Panc1 (cell line): Measurements from ENCODE around the gene TJP3. TPM values are rescaled to one million over a fixed set of nuclear protein-coding genes. Genes with fewer than 3 reads are reported as not detected.

Experiments used
- ATAC-seq: fragments of 200-7000 bp; cut with Tn5 transposase; 2 replicates; pipeline ENCODE4 v1.9.1; 2020; ENCODE audit warnings: mild to moderate bottlenecking, moderate library complexity
- BruUV-seq: library from RNA; stranded (reverse); fragments of 400-500 nt; replicated peaks from 2 replicates; lab custom pipeline; 2021; lab: Mats Ljungman, UMichigan
- CTCF ChIA-PET: fragments of 300-600 bp; sonication (Branson Sonifier 250); formaldehyde crosslinking; loops from one replicate; lab custom pipeline; 2022; ENCODE audit warnings: antibody characterized with exemption; lab: Charles Lee
- POLR2A ChIA-PET: fragments of 300-600 bp; sonication (Branson Sonifier 250); formaldehyde crosslinking; loops from one replicate; lab custom pipeline; 2022; ENCODE audit warnings: antibody characterized with exemption; lab: Charles Lee
- DNase-seq: peaks from one replicate; pipeline ENCODE4 v3.0.0-alpha.2; 2010; ENCODE audit warnings: low read depth, low spot score
- H3K27ac ChIP-seq: 2 replicates; pipeline ENCODE4 v1.5.1; 2011; ENCODE audit warnings: mild to moderate bottlenecking, low read length, inconsistent platforms
- H3K27me3 ChIP-seq: fragments of 200-500 bp; sonication (Bioruptor generic); 2 replicates; pipeline ENCODE4 v1.6.0; 2014; ENCODE audit warnings: low read length, inconsistent platforms; ENCODE audit not compliant: control insufficient read depth, insufficient read depth
- H3K36me3 ChIP-seq: fragments of 200-500 bp; sonication (Bioruptor generic); 2 replicates; pipeline ENCODE4 v1.5.1; 2014; ENCODE audit warnings: inconsistent platforms, mild to moderate bottlenecking, low read length, moderate library complexity; ENCODE audit not compliant: control insufficient read depth, insufficient read depth
- H3K4me1 ChIP-seq: 2 replicates; pipeline ENCODE4 v1.5.1; 2011; ENCODE audit warnings: inconsistent platforms, mild to moderate bottlenecking, low read length, moderate library complexity; ENCODE audit not compliant: control insufficient read depth, insufficient read depth
- H3K4me3 ChIP-seq, 2 experiments: 2 replicates each; pipeline ENCODE4 v1.5.1; 2011 to 2012; ENCODE audit warnings: low read depth in 2 of 2, low read length in 2 of 2, mild to moderate bottlenecking in 2 of 2, inconsistent platforms in 1 of 2, moderate library complexity in 1 of 2
- H3K9me3 ChIP-seq: fragments of 200-500 bp; sonication (Bioruptor generic); 2 replicates; pipeline ENCODE4 v1.5.1; 2014; ENCODE audit warnings: low read depth, mild to moderate bottlenecking, inconsistent platforms, low read length, moderate library complexity; ENCODE audit not compliant: control insufficient read depth, insufficient read depth
- CTCF ChIP-seq: fragments of 450-650 bp; IDR thresholded peaks from 2 replicates; pipeline ENCODE4 v1.5.1; 2017; ENCODE audit warnings: mild to moderate bottlenecking
- POLR2AphosphoS5 ChIP-seq: IDR thresholded peaks from 2 replicates; pipeline ENCODE4 v1.6.1; 2012; ENCODE audit warnings: mild to moderate bottlenecking, low read depth, low read length, moderate library complexity
- SIN3A ChIP-seq: IDR thresholded peaks from 2 replicates; pipeline ENCODE4 v1.6.1; 2012; ENCODE audit warnings: low read depth, mild to moderate bottlenecking, low read length, moderate library complexity, borderline replicate concordance; ENCODE audit not compliant: insufficient read depth
- TCF7L2 ChIP-seq: IDR thresholded peaks from 2 replicates; pipeline ENCODE4 v1.6.1; 2011; ENCODE audit warnings: mild to moderate bottlenecking, low read depth, low read length, inconsistent platforms
- in situ Hi-C: cut with HindIII; loops from 2 replicates; pipeline ENCODE4 v1.10.0; 2016; ENCODE audit warnings: low sequenced_read_pairs, low pct_unique_long_range_greater_than_20kb
- intact Hi-C: fragments of 100-400 bp; cut with micrococcal nuclease; formaldehyde crosslinking; loops from one replicate; pipeline ENCODE4 v1.10.0; 2022; ENCODE audit not compliant: unreplicated experiment
- total RNA-seq: library from RNA; stranded (reverse); gene quantifications from one replicate; pipeline ENCODE4 v1.2.1, GENCODE V29; 2021; ENCODE audit not compliant: unreplicated experiment
- TF ChIP-seq, protein P1 (sequence below), 2 experiments: IDR thresholded peaks; 2 replicates each; pipeline ENCODE4 v1.6.1; 2011 to 2012; ENCODE audit warnings: low read depth in 2 of 2, control low read depth in 1 of 2, low read length in 1 of 2, mild to moderate bottlenecking in 1 of 2, moderate library complexity in 1 of 2; ENCODE audit not compliant: insufficient read depth in 1 of 2

TJP3 gene
- total RNA-seq, 1 experiment from 2014 or later = 2.7 TPM

GRCh38 chr19:3738477-3739220, 30.5 kb downstream of the TJP3 start:
- ATAC-seq (0 out of 2 replicates have a peak, but pooled peaks have one; percentile 13), DNase-seq (no peak)
- ChIA-PET POLR2A (no interaction called here), CTCF (no interaction called here)
- TF ChIP-seq POLR2AphosphoS5 (no peak), SIN3A (no peak), CTCF (no peak), TCF7L2 (no peak)
- TF ChIP-seq, protein P1, sequence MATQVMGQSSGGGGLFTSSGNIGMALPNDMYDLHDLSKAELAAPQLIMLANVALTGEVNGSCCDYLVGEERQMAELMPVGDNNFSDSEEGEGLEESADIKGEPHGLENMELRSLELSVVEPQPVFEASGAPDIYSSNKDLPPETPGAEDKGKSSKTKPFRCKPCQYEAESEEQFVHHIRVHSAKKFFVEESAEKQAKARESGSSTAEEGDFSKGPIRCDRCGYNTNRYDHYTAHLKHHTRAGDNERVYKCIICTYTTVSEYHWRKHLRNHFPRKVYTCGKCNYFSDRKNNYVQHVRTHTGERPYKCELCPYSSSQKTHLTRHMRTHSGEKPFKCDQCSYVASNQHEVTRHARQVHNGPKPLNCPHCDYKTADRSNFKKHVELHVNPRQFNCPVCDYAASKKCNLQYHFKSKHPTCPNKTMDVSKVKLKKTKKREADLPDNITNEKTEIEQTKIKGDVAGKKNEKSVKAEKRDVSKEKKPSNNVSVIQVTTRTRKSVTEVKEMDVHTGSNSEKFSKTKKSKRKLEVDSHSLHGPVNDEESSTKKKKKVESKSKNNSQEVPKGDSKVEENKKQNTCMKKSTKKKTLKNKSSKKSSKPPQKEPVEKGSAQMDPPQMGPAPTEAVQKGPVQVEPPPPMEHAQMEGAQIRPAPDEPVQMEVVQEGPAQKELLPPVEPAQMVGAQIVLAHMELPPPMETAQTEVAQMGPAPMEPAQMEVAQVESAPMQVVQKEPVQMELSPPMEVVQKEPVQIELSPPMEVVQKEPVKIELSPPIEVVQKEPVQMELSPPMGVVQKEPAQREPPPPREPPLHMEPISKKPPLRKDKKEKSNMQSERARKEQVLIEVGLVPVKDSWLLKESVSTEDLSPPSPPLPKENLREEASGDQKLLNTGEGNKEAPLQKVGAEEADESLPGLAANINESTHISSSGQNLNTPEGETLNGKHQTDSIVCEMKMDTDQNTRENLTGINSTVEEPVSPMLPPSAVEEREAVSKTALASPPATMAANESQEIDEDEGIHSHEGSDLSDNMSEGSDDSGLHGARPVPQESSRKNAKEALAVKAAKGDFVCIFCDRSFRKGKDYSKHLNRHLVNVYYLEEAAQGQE (IDR thresholded peaks at IDR 0.05; ENCODE audit: insufficient read depth in 1 of 2, low read depth in 2 of 2, low read length in 1 of 2) = no peak
- no TSS peak for BruUV-seq
- no peaks in the 10 kb centered on the region for H3K27me3 ChIP-seq
- H3K9me3 ChIP-seq = no peaks in the 10 kb centered on the region
- H3K4me3 ChIP-seq = no peak overlapping the region
- no peaks in the 10 kb centered on the region for H3K36me3 ChIP-seq
- intact Hi-C loops (no loop called here), in situ Hi-C loops (no loop called here)
- no peaks in the 10 kb centered on the region for H3K4me1 ChIP-seq
- no peak overlapping the region for H3K27ac ChIP-seq

- Histone ChIP-seq H3K36me3 (no peaks in the 10 kb centered on the region), H3K4me1 (no peaks in the 10 kb centered on the region), H3K9me3 (no peaks in the 10 kb centered on the region), H3K27ac (no peak overlapping the region), H3K27me3 (no peaks in the 10 kb centered on the region), H3K4me3 (no peak overlapping the region)
- DNase-seq (no peak), ATAC-seq (no peak)
- TF ChIP-seq SIN3A = no peak
- no peak for TF ChIP-seq POLR2AphosphoS5
- TF ChIP-seq, protein P1 (IDR thresholded peaks at IDR 0.05; ENCODE audit: insufficient read depth in 1 of 2, low read depth in 2 of 2, low read length in 1 of 2) = no peak
- no peak for TF ChIP-seq CTCF
- TF ChIP-seq TCF7L2 = no peak
- ChIA-PET POLR2A (no interaction called here), CTCF (no interaction called here)
- no TSS peak for BruUV-seq
- intact Hi-C loops = no loop called here
- in situ Hi-C loops = no loop called here
Measured at GRCh38 chr19:3740431-3740830, 32.2 kb downstream of the TJP3 start.
